SK-N-SH treated with all-trans-retinoic acid at 6 μM for 48 hours (cell line): Measurements from ENCODE around the gene HLA-DPB1.

Source experiments
- ARNTL ChIP-seq: fragments of 450-650 bp; formaldehyde crosslinking; IDR thresholded peaks from 2 replicates; pipeline ENCODE4 v1.5.0; 2020; ENCODE audit warnings: low read depth, mild to moderate bottlenecking, moderate library complexity, borderline replicate concordance
- ESRRG ChIP-seq: fragments of 250-450 bp; sonication (Bioruptor Pico); IDR thresholded peaks from 2 replicates; pipeline ENCODE4 v1.6.1; 2021; ENCODE audit warnings: mild to moderate bottlenecking
- PPARA ChIP-seq: fragments of 250-450 bp; sonication (Bioruptor Pico); IDR thresholded peaks from 2 replicates; pipeline ENCODE4 v1.5.0; 2020; ENCODE audit warnings: mild to moderate bottlenecking, borderline replicate concordance
- ZFP3 ChIP-seq: fragments of 250-450 bp; sonication (Bioruptor Pico); IDR thresholded peaks from 2 replicates; pipeline ENCODE4 v1.5.0; 2020; ENCODE audit warnings: mild to moderate bottlenecking, moderate library complexity
- ZFP30 ChIP-seq: fragments of 450-650 bp; formaldehyde crosslinking; IDR thresholded peaks from 2 replicates; pipeline ENCODE4 v1.5.0; 2022; ENCODE audit warnings: mild to moderate bottlenecking, moderate library complexity
- ZNF565 ChIP-seq: fragments of 450-650 bp; formaldehyde crosslinking; conservative IDR thresholded peaks from 2 replicates; pipeline ENCODE4 v1.5.0; 2020; ENCODE audit warnings: low read depth, mild to moderate bottlenecking, moderate library complexity
- ZNF8 ChIP-seq: fragments of 450-650 bp; formaldehyde crosslinking; IDR thresholded peaks from 2 replicates; pipeline ENCODE4 v1.5.0; 2020; ENCODE audit warnings: mild to moderate bottlenecking, moderate library complexity
- TF ChIP-seq, protein P1 (sequence below): fragments of 250-450 bp; sonication (Bioruptor Pico); IDR thresholded peaks from 2 replicates; pipeline ENCODE4 v1.8.0; 2021; ENCODE audit warnings: low read depth, mild to moderate bottlenecking, moderate library complexity, borderline replicate concordance
- TF ChIP-seq, protein P2 (sequence below): fragments of 250-450 bp; sonication (Bioruptor Pico); IDR thresholded peaks from 2 replicates; pipeline ENCODE4 v1.8.0; 2020; ENCODE audit warnings: mild to moderate bottlenecking, moderate library complexity, borderline replicate concordance
- TF ChIP-seq, protein P3 (sequence below): fragments of 250-450 bp; sonication (Bioruptor Pico); IDR thresholded peaks from 2 replicates; pipeline ENCODE4 v1.5.0; 2020; ENCODE audit warnings: mild to moderate bottlenecking, moderate library complexity

DNA sequence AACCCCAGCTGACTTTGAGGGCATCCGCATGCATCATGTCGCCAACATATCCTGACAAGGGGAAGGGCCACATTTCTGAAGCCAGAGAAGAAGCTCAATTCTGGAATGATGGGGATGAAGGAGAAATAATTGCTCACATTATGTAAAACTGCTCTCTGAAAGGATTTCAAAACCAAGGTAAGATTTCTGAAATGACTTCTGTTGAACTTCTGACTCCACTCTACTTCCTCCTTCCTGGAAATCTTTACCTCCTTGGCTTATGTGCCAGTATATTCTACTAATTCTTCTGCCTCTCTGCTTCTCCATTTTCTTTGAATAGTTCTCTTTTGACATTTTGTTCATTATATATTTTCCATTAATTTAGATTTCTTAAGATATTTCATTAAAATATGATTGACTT is 31.9 kb downstream of the HLA-DPB1 start:
- TF ChIP-seq ZNF565 (CRISPR knock-in tag) (no peak), ESRRG (CRISPR knock-in tag) (no peak), ZFP3 (CRISPR knock-in tag) (no peak), ZFP30 (CRISPR knock-in tag) (no peak), ARNTL (CRISPR knock-in tag) (no peak), ZNF8 (no peak), PPARA (CRISPR knock-in tag) (no peak)
- TF ChIP-seq, protein P1, sequence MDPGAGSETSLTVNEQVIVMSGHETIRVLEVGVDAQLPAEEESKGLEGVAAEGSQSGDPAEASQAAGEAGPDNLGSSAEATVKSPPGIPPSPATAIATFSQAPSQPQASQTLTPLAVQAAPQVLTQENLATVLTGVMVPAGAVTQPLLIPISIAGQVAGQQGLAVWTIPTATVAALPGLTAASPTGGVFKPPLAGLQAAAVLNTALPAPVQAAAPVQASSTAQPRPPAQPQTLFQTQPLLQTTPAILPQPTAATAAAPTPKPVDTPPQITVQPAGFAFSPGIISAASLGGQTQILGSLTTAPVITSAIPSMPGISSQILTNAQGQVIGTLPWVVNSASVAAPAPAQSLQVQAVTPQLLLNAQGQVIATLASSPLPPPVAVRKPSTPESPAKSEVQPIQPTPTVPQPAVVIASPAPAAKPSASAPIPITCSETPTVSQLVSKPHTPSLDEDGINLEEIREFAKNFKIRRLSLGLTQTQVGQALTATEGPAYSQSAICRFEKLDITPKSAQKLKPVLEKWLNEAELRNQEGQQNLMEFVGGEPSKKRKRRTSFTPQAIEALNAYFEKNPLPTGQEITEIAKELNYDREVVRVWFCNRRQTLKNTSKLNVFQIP (CRISPR knock-in tag): no peak
- TF ChIP-seq, protein P2, sequence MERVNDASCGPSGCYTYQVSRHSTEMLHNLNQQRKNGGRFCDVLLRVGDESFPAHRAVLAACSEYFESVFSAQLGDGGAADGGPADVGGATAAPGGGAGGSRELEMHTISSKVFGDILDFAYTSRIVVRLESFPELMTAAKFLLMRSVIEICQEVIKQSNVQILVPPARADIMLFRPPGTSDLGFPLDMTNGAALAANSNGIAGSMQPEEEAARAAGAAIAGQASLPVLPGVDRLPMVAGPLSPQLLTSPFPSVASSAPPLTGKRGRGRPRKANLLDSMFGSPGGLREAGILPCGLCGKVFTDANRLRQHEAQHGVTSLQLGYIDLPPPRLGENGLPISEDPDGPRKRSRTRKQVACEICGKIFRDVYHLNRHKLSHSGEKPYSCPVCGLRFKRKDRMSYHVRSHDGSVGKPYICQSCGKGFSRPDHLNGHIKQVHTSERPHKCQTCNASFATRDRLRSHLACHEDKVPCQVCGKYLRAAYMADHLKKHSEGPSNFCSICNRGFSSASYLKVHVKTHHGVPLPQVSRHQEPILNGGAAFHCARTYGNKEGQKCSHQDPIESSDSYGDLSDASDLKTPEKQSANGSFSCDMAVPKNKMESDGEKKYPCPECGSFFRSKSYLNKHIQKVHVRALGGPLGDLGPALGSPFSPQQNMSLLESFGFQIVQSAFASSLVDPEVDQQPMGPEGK: no peak
- TF ChIP-seq, protein P3, sequence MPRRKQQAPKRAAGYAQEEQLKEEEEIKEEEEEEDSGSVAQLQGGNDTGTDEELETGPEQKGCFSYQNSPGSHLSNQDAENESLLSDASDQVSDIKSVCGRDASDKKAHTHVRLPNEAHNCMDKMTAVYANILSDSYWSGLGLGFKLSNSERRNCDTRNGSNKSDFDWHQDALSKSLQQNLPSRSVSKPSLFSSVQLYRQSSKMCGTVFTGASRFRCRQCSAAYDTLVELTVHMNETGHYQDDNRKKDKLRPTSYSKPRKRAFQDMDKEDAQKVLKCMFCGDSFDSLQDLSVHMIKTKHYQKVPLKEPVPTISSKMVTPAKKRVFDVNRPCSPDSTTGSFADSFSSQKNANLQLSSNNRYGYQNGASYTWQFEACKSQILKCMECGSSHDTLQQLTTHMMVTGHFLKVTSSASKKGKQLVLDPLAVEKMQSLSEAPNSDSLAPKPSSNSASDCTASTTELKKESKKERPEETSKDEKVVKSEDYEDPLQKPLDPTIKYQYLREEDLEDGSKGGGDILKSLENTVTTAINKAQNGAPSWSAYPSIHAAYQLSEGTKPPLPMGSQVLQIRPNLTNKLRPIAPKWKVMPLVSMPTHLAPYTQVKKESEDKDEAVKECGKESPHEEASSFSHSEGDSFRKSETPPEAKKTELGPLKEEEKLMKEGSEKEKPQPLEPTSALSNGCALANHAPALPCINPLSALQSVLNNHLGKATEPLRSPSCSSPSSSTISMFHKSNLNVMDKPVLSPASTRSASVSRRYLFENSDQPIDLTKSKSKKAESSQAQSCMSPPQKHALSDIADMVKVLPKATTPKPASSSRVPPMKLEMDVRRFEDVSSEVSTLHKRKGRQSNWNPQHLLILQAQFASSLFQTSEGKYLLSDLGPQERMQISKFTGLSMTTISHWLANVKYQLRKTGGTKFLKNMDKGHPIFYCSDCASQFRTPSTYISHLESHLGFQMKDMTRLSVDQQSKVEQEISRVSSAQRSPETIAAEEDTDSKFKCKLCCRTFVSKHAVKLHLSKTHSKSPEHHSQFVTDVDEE (CRISPR knock-in tag): no peak
